Smooth muscle cell (in vitro differentiated cells): ENCODE measurements around the gene PAN3. TPM values are rescaled to one million over a fixed set of nuclear protein-coding genes. Genes with fewer than 3 reads are reported as not detected.

ENCODE experiments used
- DNase-seq: peaks from one replicate; lab custom pipeline; 2025; ENCODE audit not compliant: unreplicated experiment; lab: John Stamatoyannopoulos, UW
- H2AFZ ChIP-seq: fragments of 200-600 bp; sonication (generic); 2 replicates; pipeline ENCODE4 v1.6.0; 2016; ENCODE audit warnings: antibody characterized with exemption, low read depth, mild to moderate bottlenecking
- H3F3A ChIP-seq: fragments of 200-600 bp; sonication (generic); 2 replicates; pipeline ENCODE4 v1.6.0; 2017; ENCODE audit warnings: antibody characterized with exemption, low read depth
- H3K27ac ChIP-seq: fragments of 200-600 bp; sonication (generic); 2 replicates; pipeline ENCODE4 v1.5.1; 2016; ENCODE audit warnings: low read depth, mild to moderate bottlenecking
- H3K27me3 ChIP-seq: fragments of 200-600 bp; sonication (generic); 2 replicates; pipeline ENCODE4 v1.6.1; 2016; ENCODE audit warnings: low read depth, mild to moderate bottlenecking
- H3K36me3 ChIP-seq: fragments of 200-600 bp; sonication (generic); 2 replicates; pipeline ENCODE4 v1.5.1; 2016; ENCODE audit warnings: low read depth
- H3K4me1 ChIP-seq: fragments of 200-600 bp; sonication (generic); 2 replicates; pipeline ENCODE4 v1.5.1; 2016; ENCODE audit warnings: low read depth
- H3K4me2 ChIP-seq: fragments of 200-600 bp; sonication (generic); 2 replicates; pipeline ENCODE4 v1.6.0; 2016; ENCODE audit warnings: mild to moderate bottlenecking
- H3K4me3 ChIP-seq: fragments of 200-600 bp; sonication (generic); 2 replicates; pipeline ENCODE4 v1.5.1; 2016; ENCODE audit warnings: mild to moderate bottlenecking
- H3K79me2 ChIP-seq: fragments of 200-600 bp; sonication (generic); 2 replicates; pipeline ENCODE4 v1.6.0; 2016; ENCODE audit warnings: low read depth, mild to moderate bottlenecking
- H3K9ac ChIP-seq: fragments of 200-600 bp; sonication (generic); 2 replicates; pipeline ENCODE4 v1.6.0; 2016; ENCODE audit warnings: low read depth
- H3K9me3 ChIP-seq: fragments of 200-600 bp; sonication (generic); replicated peaks from 2 replicates; pipeline ENCODE4 v1.5.1; 2016; ENCODE audit warnings: low read depth
- H4K20me1 ChIP-seq: fragments of 200-600 bp; sonication (generic); 2 replicates; pipeline ENCODE4 v1.6.0; 2016; ENCODE audit warnings: low read depth
- WGBS: methylation state at CpG from one replicate; pipeline ENCODE4 v1.1.7; 2016; ENCODE audit warnings: low lambda C conversion rate; 5-methylcytosine and 5-hydroxymethylcytosine counted together
- polyA plus RNA-seq: library from polyadenylated mRNA; unstranded; fragments of >200 nt; fragmentation: Nextera tagmentation; extraction: Ambion mirVana; gene quantifications from 2 replicates; pipeline ENCODE4 v1.2.1, GENCODE V29; 2016
- total RNA-seq: library from RNA; depleted of rRNA; stranded (reverse); fragments of >200 nt; gene quantifications from 2 replicates; pipeline ENCODE4 v1.2.3, GENCODE V29; 2014
- TF ChIP-seq, protein P1 (sequence below): fragments of 200-600 bp; sonication (generic); IDR thresholded peaks from 2 replicates; pipeline ENCODE4 v1.5.1; 2017; ENCODE audit warnings: borderline replicate concordance, mild to moderate bottlenecking, antibody characterized with exemption; ENCODE audit not compliant: insufficient read depth, poor library complexity, severe bottlenecking

Gene PAN3
- total and polyA plus RNA-seq, 2 experiments from 2014 or later = 2.9 to 28.2 TPM

DNA sequence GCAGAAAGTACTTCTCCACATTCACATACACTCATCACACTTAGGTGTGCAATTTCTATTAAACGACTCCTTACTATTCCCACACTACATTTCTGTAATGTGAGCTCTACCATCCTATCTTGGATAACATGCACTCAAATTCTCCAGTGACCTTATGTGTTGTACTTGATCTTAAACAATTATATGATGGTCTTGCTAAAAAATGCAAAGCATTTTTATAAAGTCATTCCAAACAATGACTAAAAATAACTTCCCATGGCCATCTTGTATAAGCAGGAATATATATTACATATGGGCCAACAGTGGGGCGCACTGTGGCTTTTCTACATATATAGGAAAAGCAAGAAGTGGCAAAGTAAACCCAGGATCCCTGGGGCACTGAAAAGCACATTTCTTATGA is 201.1 kb downstream of the PAN3 start:
- H3F3A ChIP-seq = peaks cover 31% of the 10 kb centered on the region
- DNase-seq = no peak
- no peak overlapping the region for H3K9ac ChIP-seq
- H3K36me3 ChIP-seq = no peaks in the 10 kb centered on the region
- no peaks in the 10 kb centered on the region for H4K20me1 ChIP-seq
- 88% methylated on average over 2 of the region's 2 CpGs for whole genome bisulfite sequencing
- TF ChIP-seq, protein P1, sequence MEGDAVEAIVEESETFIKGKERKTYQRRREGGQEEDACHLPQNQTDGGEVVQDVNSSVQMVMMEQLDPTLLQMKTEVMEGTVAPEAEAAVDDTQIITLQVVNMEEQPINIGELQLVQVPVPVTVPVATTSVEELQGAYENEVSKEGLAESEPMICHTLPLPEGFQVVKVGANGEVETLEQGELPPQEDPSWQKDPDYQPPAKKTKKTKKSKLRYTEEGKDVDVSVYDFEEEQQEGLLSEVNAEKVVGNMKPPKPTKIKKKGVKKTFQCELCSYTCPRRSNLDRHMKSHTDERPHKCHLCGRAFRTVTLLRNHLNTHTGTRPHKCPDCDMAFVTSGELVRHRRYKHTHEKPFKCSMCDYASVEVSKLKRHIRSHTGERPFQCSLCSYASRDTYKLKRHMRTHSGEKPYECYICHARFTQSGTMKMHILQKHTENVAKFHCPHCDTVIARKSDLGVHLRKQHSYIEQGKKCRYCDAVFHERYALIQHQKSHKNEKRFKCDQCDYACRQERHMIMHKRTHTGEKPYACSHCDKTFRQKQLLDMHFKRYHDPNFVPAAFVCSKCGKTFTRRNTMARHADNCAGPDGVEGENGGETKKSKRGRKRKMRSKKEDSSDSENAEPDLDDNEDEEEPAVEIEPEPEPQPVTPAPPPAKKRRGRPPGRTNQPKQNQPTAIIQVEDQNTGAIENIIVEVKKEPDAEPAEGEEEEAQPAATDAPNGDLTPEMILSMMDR = no peak
- peak overlapping the region; percentile 84 for H3K27ac ChIP-seq
- H3K9me3 ChIP-seq = no peaks in the 10 kb centered on the region
- H3K79me2 ChIP-seq = no peaks in the 10 kb centered on the region
- no peak overlapping the region for H2AFZ ChIP-seq
- no peaks in the 10 kb centered on the region for H3K4me1 ChIP-seq
- peak overlapping the region; percentile 57 for H3K4me2 ChIP-seq
- no peak overlapping the region for H3K4me3 ChIP-seq
- no peaks in the 10 kb centered on the region for H3K27me3 ChIP-seq

DNA sequence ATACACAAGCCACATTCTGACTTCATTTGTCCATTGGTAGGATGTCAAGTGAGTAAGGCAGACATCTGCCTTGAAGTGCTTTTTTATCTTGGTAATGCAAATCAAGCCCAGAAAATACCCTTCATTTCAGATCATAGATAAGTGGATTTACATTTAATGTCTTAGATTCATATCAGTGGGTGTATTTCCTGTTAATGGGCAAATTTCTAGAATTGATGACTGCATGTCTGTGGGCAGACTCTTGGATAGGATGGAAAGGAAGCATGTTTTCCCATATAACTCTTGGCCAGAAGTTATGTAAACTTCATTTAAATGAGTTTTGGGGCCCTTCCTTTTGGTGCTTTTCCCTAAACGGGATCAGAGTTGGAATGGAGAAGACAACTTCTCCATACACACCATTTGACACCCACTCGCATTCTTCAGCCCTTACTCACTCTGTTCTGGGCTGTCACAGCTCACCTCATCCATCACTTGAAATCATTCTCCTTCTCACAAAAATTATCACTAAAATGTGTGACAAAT is 202.0 kb downstream of the PAN3 start:
- no peaks in the 10 kb centered on the region for H4K20me1 ChIP-seq
- no peak for DNase-seq
- H3K27me3 ChIP-seq = no peaks in the 10 kb centered on the region
- H3K4me2 ChIP-seq = peak overlapping the region; percentile 46
- no peak overlapping the region for H3K9ac ChIP-seq
- H3K9me3 ChIP-seq = no peaks in the 10 kb centered on the region
- H3F3A ChIP-seq = peaks cover 31% of the 10 kb centered on the region
- H3K4me3 ChIP-seq = no peak overlapping the region
- WGBS = 37% methylated on average over 2 of the region's 2 CpGs
- H2AFZ ChIP-seq = no peak overlapping the region
- no peaks in the 10 kb centered on the region for H3K4me1 ChIP-seq
- TF ChIP-seq, protein P1 = no peak
- no peaks in the 10 kb centered on the region for H3K36me3 ChIP-seq
- peak overlapping the region; percentile 84 for H3K27ac ChIP-seq
- no peaks in the 10 kb centered on the region for H3K79me2 ChIP-seq

DNA sequence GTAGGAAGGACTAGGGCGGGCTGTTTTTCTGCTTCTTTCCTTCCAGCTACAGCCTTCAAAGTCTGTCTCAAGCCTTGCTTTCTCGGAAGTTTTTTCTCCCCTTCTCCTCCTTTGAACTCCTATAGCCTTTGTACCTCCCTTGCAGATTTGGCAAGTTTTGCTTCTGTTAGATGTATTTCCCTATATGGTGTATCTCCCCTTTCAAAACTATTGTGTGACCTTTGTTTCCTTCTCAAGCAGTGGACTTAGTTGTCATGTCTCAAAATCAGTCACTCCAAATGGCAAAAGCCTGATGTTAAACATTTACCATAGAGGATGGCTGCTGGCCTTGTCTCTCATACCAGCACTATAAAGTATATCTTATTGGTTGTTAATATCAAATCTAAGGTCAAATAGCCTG is 203.9 kb downstream of the PAN3 start:
- WGBS = 40% methylated on average over 2 of the region's 2 CpGs
- TF ChIP-seq, protein P1 = no peak
- Histone ChIP-seq H3K4me1 (no peaks in the 10 kb centered on the region), H3K9me3 (no peaks in the 10 kb centered on the region), H3K79me2 (no peaks in the 10 kb centered on the region), H3K27me3 (no peaks in the 10 kb centered on the region), H3K9ac (no peak overlapping the region), H2AFZ (no peak overlapping the region), H3K27ac (peak overlapping the region; percentile 84), H3K4me2 (no peak overlapping the region), H3K4me3 (no peak overlapping the region), H4K20me1 (no peaks in the 10 kb centered on the region), H3F3A (peaks cover 23% of the 10 kb centered on the region), H3K36me3 (no peaks in the 10 kb centered on the region)
- no peak for DNase-seq

DNA sequence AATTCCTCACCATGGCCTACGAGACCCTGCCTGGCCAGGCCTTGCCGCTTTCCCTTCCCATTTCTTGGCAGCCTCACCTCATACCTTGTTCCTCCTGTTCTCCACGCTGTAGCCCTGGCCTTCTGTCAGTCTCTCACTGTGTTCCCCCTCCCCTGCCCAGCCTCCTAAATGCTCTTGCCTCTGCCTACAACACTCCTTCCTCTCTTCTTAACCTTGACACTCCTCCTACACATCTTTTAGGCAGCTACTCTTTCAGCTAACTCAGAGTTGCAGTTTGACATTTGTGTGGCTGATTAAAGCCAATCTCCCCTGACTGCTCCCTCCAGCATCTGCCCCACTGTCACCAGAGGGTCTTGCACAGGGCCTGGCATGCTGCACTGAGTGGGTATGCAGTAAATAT is 205.8 kb downstream of the PAN3 start:
- H2AFZ ChIP-seq = no peak overlapping the region
- WGBS = 81% methylated on average over 3 of the region's 3 CpGs
- peaks cover 36% of the 10 kb centered on the region for H3F3A ChIP-seq
- no peaks in the 10 kb centered on the region for H3K27me3 ChIP-seq
- peak overlapping the region; percentile 23 for H3K27ac ChIP-seq
- DNase-seq = no peak
- no peak overlapping the region for H3K4me2 ChIP-seq
- H3K4me3 ChIP-seq = no peak overlapping the region
- H3K36me3 ChIP-seq = no peaks in the 10 kb centered on the region
- H3K9ac ChIP-seq = no peak overlapping the region
- H3K79me2 ChIP-seq = no peaks in the 10 kb centered on the region
- TF ChIP-seq, protein P1 = no peak
- peaks cover 3% of the 10 kb centered on the region for H3K4me1 ChIP-seq
- no peaks in the 10 kb centered on the region for H3K9me3 ChIP-seq
- no peaks in the 10 kb centered on the region for H4K20me1 ChIP-seq
